Endothelial cell of umbilical vein (primary cell): ENCODE measurements around the gene SAT2. TPM values are rescaled to one million over a fixed set of nuclear protein-coding genes. Genes with fewer than 3 reads are reported as not detected.

ENCODE experiments used
- BruUV-seq: library from RNA; stranded (reverse); fragments of 400-500 nt; replicated peaks from 2 replicates; lab custom pipeline; 2021; lab: Mats Ljungman, UMichigan
- CTCF ChIA-PET: fragments of 300-600, 350-600 bp; sonication (Branson Sonifier 250); formaldehyde crosslinking; loops from one replicate; lab custom pipeline; 2021; ENCODE audit warnings: antibody characterized with exemption, inconsistent platforms; lab: Charles Lee
- POLR2A ChIA-PET: fragments of 300-600, 350-600 bp; sonication (Branson Sonifier 250); formaldehyde crosslinking; loops from one replicate; lab custom pipeline; 2021; ENCODE audit warnings: antibody characterized with exemption, inconsistent platforms; lab: Charles Lee
- DNase-seq: peaks from one replicate; pipeline ENCODE4 v3.0.0-alpha.2; 2011; ENCODE audit warnings: low read depth, low spot score
- FAIRE-seq: peaks from 2 replicates; lab custom pipeline; 2011; peaks lifted over from hg19 to GRCh38; lab: Jason Lieb, UNC
- H2AFZ ChIP-seq: 2 replicates; pipeline ENCODE4 v1.6.0; 2012; ENCODE audit warnings: low read depth, low read length, control low read depth, inconsistent platforms
- H3K27ac ChIP-seq: 2 replicates; pipeline ENCODE4 v1.5.1; 2011; ENCODE audit warnings: low read depth, mild to moderate bottlenecking, control low read depth, low read length, moderate library complexity; ENCODE audit not compliant: insufficient read depth
- H3K27me3 ChIP-seq, 2 experiments: 2 replicates each; pipeline versions ENCODE4 v1.6.0 to v1.6.1; 2011; ENCODE audit warnings: low read length in 2 of 2, mixed read lengths in 1 of 2; ENCODE audit not compliant: control insufficient read depth in 2 of 2, insufficient read depth in 2 of 2
- H3K36me3 ChIP-seq, 2 experiments: 2 replicates in 1 of 2; 3 replicates in 1 of 2; pipeline ENCODE4 v1.5.1; 2011; ENCODE audit warnings: low read length in 2 of 2, mild to moderate bottlenecking in 1 of 2, moderate library complexity in 1 of 2; ENCODE audit not compliant: control insufficient read depth in 2 of 2, insufficient read depth in 2 of 2; ENCODE audit errors: extremely low read depth in 1 of 2
- H3K4me1 ChIP-seq: 3 replicates; pipeline ENCODE4 v1.5.1; 2011; ENCODE audit warnings: mild to moderate bottlenecking, low read length; ENCODE audit not compliant: control insufficient read depth, insufficient read depth; ENCODE audit errors: extremely low read depth
- H3K4me2 ChIP-seq: 2 replicates; pipeline ENCODE4 v1.6.1; 2011; ENCODE audit warnings: low read length, control low read depth, mixed read lengths; ENCODE audit not compliant: insufficient read depth
- H3K4me3 ChIP-seq, 3 experiments: fragments of 200-600 bp in 1 of 3; sonication (generic), shearing (Covaris generic) in 1 of 3; replicated peaks in 1 of 3; 2 replicates each; pipeline ENCODE4 v1.5.1; 2011 to 2016; ENCODE audit warnings: control low read depth in 3 of 3, low read length in 3 of 3, mild to moderate bottlenecking in 2 of 3, inconsistent platforms in 1 of 3, low read depth in 1 of 3, moderate library complexity in 1 of 3; ENCODE audit not compliant: insufficient read depth in 1 of 3
- H3K79me2 ChIP-seq: 2 replicates; pipeline ENCODE4 v1.6.0; 2012; ENCODE audit warnings: low read length, inconsistent platforms; ENCODE audit not compliant: control insufficient read depth, insufficient read depth
- H3K9ac ChIP-seq: replicated peaks from 2 replicates; pipeline ENCODE3; 2011; ENCODE audit warnings: low read length, control low read depth; ENCODE audit not compliant: insufficient read depth; ENCODE audit errors: extremely low read depth
- H3K9me1 ChIP-seq: replicated peaks from 3 replicates; pipeline ENCODE4 v1.6.0; 2011; ENCODE audit warnings: mild to moderate bottlenecking, low read length; ENCODE audit not compliant: control insufficient read depth, insufficient read depth; ENCODE audit errors: extremely low read depth
- H3K9me3 ChIP-seq: replicated peaks from 2 replicates; pipeline ENCODE4 v1.5.1; 2012; ENCODE audit warnings: low read length, inconsistent platforms; ENCODE audit not compliant: control insufficient read depth, insufficient read depth
- H4K20me1 ChIP-seq: replicated peaks from 2 replicates; pipeline ENCODE3; 2011; ENCODE audit warnings: mild to moderate bottlenecking, low read length; ENCODE audit not compliant: control insufficient read depth, insufficient read depth; ENCODE audit errors: extremely low read depth
- CTCF ChIP-seq, 2 donors: IDR thresholded peaks; 1 replicate in 1 of 2; 2 replicates in 1 of 2; pipeline ENCODE4 v1.5.1; 2011; ENCODE audit warnings: low read length in 2 of 2, mild to moderate bottlenecking in 2 of 2, moderate library complexity in 2 of 2, control low read depth in 1 of 2, inconsistent platforms in 1 of 2, low read depth in 1 of 2; ENCODE audit not compliant: insufficient read depth in 1 of 2; ENCODE audit errors: extremely low read depth in 1 of 2
- EZH2 ChIP-seq: IDR thresholded peaks from 2 replicates; pipeline ENCODE4 v1.6.1; 2012; ENCODE audit warnings: borderline replicate concordance, low read depth, mild to moderate bottlenecking, moderate library complexity, low read length, inconsistent platforms; ENCODE audit not compliant: severe bottlenecking
- FOS ChIP-seq: IDR thresholded peaks from 2 replicates; pipeline ENCODE4 v1.6.1; 2011; ENCODE audit warnings: mild to moderate bottlenecking, low read length, moderate library complexity, borderline replicate concordance; ENCODE audit not compliant: insufficient read depth
- GATA2 ChIP-seq: IDR thresholded peaks from 2 replicates; pipeline ENCODE4 v1.7.0; 2011; ENCODE audit warnings: low read depth, mild to moderate bottlenecking, moderate library complexity, mixed read lengths, low read length; ENCODE audit not compliant: insufficient read length, insufficient read depth
- MAX ChIP-seq: IDR thresholded peaks from 2 replicates; pipeline ENCODE4 v1.6.1; 2011; ENCODE audit not compliant: insufficient read depth, insufficient read length
- MYC ChIP-seq: IDR thresholded peaks from one replicate; pipeline ENCODE4 v1.6.1; 2011; ENCODE audit warnings: mild to moderate bottlenecking, low read depth, low read length
- POLR2A ChIP-seq: IDR thresholded peaks from 2 replicates; pipeline ENCODE4 v1.6.1; 2012; ENCODE audit warnings: low read depth, mild to moderate bottlenecking, control low read depth, low read length
- POLR2AphosphoS5 ChIP-seq: IDR thresholded peaks from 2 replicates; pipeline ENCODE4 v1.6.1; 2012; ENCODE audit warnings: low read depth, mild to moderate bottlenecking, control low read depth, low read length, moderate library complexity; ENCODE audit not compliant: insufficient read depth
- dilution Hi-C: fragments of 300-500 bp; cut with MboI; formaldehyde crosslinking; loops from one replicate; pipeline ENCODE4 v1.15.0; 2019; ENCODE audit warnings: low sequenced_read_pairs; ENCODE audit not compliant: extremely low pct_ligation_motif_present
- intact Hi-C: fragments of 100-400 bp; cut with micrococcal nuclease; formaldehyde crosslinking; loops from one replicate; pipeline ENCODE4 v1.10.0; 2022
- polyA plus RNA-seq, 4 experiments: library from polyadenylated mRNA; depleted of rRNA in 3 of 4; stranded (reverse) in 3 of 4; unstranded in 1 of 4; fragments of >200 nt; gene quantifications; 2 replicates each; pipeline versions ENCODE4 v1.2.1 to v1.2.3, GENCODE V29; 2011 to 2012; ENCODE audit warnings: missing spikeins in 1 of 4
- total RNA-seq: library from RNA; stranded (reverse); gene quantifications from 2 replicates; pipeline ENCODE4 v1.2.3, GENCODE V29; 2021

The SAT2 gene
- total and polyA plus RNA-seq, 2 donors (not counting 3 experiments of a cell fraction or from before 2014, with no cell fraction given) = 38.0 to 51.8 TPM

DNA sequence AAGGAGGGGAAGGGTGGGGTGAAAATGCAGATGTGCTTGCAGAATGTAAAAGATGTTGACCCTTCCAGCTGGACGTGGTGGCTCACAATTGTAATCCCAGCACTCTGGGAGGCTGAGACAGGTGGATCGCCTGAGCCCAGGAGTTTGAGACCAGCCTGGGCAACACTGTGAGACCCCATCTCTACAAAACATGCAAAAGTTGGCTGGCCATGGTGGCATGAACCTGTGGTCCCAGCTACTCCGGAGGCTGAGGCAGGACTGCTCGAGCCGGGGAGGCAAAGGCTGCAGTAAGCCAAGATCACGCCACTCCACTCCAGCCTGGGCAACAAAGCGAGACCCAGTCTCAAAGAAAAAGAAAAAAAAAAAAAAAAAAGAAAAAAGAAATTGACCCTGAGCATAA is 40.9 kb upstream of the SAT2 start:
- Histone ChIP-seq H3K79me2 (no peaks in the 10 kb centered on the region), H3K9me1 (no peaks in the 10 kb centered on the region), H3K4me3 (no peak overlapping the region), H3K36me3 (peaks cover 13 to 32% of the 10 kb centered on the region in 2 experiments), H3K27me3 (no peaks in the 10 kb centered on the region), H4K20me1 (no peaks in the 10 kb centered on the region), H3K4me1 (peaks cover 4% of the 10 kb centered on the region), H3K4me2 (no peak overlapping the region), H3K27ac (no peak overlapping the region), H3K9me3 (no peaks in the 10 kb centered on the region), H2AFZ (no peak overlapping the region), H3K9ac (no peak overlapping the region)
- no peak for DNase-seq
- no peak for TF ChIP-seq POLR2AphosphoS5
- no peak for TF ChIP-seq FOS
- no peak for TF ChIP-seq EZH2
- no peak for TF ChIP-seq CTCF (IDR thresholded peaks at IDR 0.05; ENCODE audit: extremely low read depth in 1 of 2, insufficient read depth in 1 of 2, low read depth in 1 of 2, low read length in 2 of 2)
- TF ChIP-seq MAX = no peak
- TF ChIP-seq MYC = no peak
- TF ChIP-seq GATA2 = no peak
- TF ChIP-seq POLR2A = no peak
- CTCF ChIA-PET = interaction anchor here (1.5 kb wide), 1 partner anchor 321 kb away, joined by 4 read pairs; no protein-coding TSS in a partner anchor
- no peak for FAIRE-seq
- dilution Hi-C loops = no loop called here
- POLR2A ChIA-PET = no interaction called here
- TSS peak; percentile 75 for BruUV-seq
- intact Hi-C loops = no loop called here
